Activated B cell treated with CpG ODN at 0.5 μM for 24 hours (primary cell): Measurements from ENCODE around the gene JAK1. TPM values are rescaled to one million over a fixed set of nuclear protein-coding genes. Genes with fewer than 3 reads are reported as not detected.
A peak's percentile ranks its signal among the peaks of the same experiment; 100 is the strongest.

Experiments
- ATAC-seq: fragments of 200-7000 bp; cut with Tn5 transposase; one replicate; pipeline ENCODE4 v1.10.0; 2021; ENCODE audit warnings: low read depth, mild to moderate bottlenecking, moderate library complexity
- CTCF ChIA-PET: fragments of 350-600 bp; sonication (Branson Sonifier 250); formaldehyde crosslinking; loops from one replicate; lab custom pipeline; 2021; ENCODE audit warnings: antibody characterized with exemption; lab: Charles Lee
- POLR2A ChIA-PET: fragments of 350-600 bp; sonication (Branson Sonifier 250); formaldehyde crosslinking; loops from one replicate; lab custom pipeline; 2021; ENCODE audit warnings: antibody characterized with exemption; lab: Charles Lee
- DNase-seq: peaks from one replicate; pipeline ENCODE4 v3.0.0; 2022
- H3K27ac Mint-ChIP-seq: one replicate; pipeline ENCODE4 v1.8.0; 2020; ENCODE audit warnings: mixed read lengths
- H3K27me3 Mint-ChIP-seq: one replicate; pipeline ENCODE4 v1.8.0; 2021; ENCODE audit warnings: mixed read lengths
- H3K36me3 Mint-ChIP-seq: one replicate; pipeline ENCODE4 v1.8.0; 2021; ENCODE audit warnings: low read depth, mixed read lengths
- H3K4me1 Mint-ChIP-seq: one replicate; pipeline ENCODE4 v1.8.0; 2021; ENCODE audit warnings: mixed read lengths
- H3K4me3 Mint-ChIP-seq: one replicate; pipeline ENCODE4 v1.8.0; 2020; ENCODE audit warnings: mild to moderate bottlenecking, mixed read lengths
- H3K9me3 Mint-ChIP-seq: one replicate; pipeline ENCODE4 v1.8.0; 2020; ENCODE audit warnings: mixed read lengths
- intact Hi-C: fragments of 100-400 bp; cut with micrococcal nuclease; formaldehyde crosslinking; loops from one replicate; pipeline ENCODE4 v1.15.1; 2024
- total RNA-seq: library from RNA; stranded (reverse); gene quantifications from 2 replicates; pipeline ENCODE4 v1.2.3, GENCODE V29; 2022
- TF ChIP-seq, protein P1 (sequence below): fragments of 200-600 bp; IDR thresholded peaks from one replicate; pipeline ENCODE4 v1.8.0; 2022; ENCODE audit warnings: antibody characterized with exemption, mild to moderate bottlenecking

JAK1 gene
- total RNA-seq, 1 donor from 2014 or later: 215 TPM

DNA sequence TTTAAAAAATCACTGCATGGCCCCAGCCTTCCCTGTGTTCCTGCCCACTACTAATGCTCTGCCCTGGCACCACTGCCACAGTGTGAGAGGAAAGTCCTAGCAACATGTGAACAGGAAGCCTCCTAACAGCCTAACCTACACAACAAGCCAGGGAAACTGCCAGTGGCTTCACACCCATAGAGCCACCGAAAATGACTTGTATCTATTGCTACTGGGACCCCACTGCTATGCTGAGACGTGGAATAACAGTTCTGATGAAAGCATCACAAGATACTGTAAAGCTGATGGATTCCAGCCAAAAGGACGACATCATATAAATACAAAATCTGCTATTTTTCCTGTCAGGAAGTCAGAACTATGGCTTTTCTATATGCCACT, 74.9 kb downstream of the JAK1 start:
- H3K9me3 Mint-ChIP-seq: no peaks in the 10 kb centered on the region
- H3K27ac Mint-ChIP-seq: no peak overlapping the region
- TF ChIP-seq, protein P1, sequence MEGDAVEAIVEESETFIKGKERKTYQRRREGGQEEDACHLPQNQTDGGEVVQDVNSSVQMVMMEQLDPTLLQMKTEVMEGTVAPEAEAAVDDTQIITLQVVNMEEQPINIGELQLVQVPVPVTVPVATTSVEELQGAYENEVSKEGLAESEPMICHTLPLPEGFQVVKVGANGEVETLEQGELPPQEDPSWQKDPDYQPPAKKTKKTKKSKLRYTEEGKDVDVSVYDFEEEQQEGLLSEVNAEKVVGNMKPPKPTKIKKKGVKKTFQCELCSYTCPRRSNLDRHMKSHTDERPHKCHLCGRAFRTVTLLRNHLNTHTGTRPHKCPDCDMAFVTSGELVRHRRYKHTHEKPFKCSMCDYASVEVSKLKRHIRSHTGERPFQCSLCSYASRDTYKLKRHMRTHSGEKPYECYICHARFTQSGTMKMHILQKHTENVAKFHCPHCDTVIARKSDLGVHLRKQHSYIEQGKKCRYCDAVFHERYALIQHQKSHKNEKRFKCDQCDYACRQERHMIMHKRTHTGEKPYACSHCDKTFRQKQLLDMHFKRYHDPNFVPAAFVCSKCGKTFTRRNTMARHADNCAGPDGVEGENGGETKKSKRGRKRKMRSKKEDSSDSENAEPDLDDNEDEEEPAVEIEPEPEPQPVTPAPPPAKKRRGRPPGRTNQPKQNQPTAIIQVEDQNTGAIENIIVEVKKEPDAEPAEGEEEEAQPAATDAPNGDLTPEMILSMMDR: no peak
- DNase-seq (no peak), ATAC-seq (no peak)
- ChIA-PET CTCF (no interaction called here), POLR2A (no interaction called here)
- peak overlapping the region; percentile 6 for H3K4me3 Mint-ChIP-seq
- H3K27me3 Mint-ChIP-seq: no peaks in the 10 kb centered on the region
- no peaks in the 10 kb centered on the region for H3K36me3 Mint-ChIP-seq
- intact Hi-C loops: no loop called here
- peaks cover 98% of the 10 kb centered on the region for H3K4me1 Mint-ChIP-seq

DNA sequence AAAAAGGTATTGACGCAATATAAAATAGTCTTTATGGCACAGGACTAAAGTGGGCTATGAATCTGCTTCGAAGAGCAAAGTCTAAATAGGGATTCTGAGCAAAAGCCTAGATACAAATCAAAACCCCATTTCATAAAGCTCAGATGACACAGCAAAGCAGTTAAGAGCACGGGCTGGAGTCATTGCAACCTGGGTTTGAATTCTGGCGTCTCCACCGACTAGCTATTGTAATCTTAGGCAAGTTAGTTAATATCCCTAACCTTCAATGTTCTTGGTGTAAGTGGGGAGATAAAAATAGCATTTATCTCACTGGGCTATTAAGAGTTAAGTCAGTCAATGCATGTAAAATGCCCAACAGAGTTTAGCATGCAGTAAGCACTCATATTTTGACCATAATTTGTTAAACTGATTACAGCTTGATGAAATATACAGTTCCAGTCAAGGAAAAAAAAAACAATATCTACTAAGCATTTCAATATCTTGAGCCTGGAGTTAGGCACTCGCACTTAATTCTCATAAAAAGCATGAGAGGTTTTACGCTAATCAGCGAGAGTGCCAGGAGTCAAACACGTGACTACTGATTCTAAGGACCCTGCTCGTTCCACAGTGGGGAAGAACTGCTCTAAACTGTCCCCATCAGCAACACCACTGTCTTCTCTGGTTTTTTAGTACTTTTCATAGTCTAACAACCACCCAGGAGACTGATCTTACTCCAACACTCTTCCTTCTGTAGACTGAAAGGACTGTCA, 75.5 kb downstream of the JAK1 start:
- no peaks in the 10 kb centered on the region for H3K27me3 Mint-ChIP-seq
- DNase-seq (no peak), ATAC-seq (no peak)
- TF ChIP-seq, protein P1: no peak
- ChIA-PET POLR2A (no interaction called here), CTCF (interaction anchor here (1.0 kb wide), 1 partner anchor 13 kb away, joined by 3 read pairs; no protein-coding TSS in a partner anchor)
- peaks cover 95% of the 10 kb centered on the region for H3K4me1 Mint-ChIP-seq
- intact Hi-C loops: no loop called here
- no peaks in the 10 kb centered on the region for H3K36me3 Mint-ChIP-seq
- H3K27ac Mint-ChIP-seq: no peak overlapping the region
- H3K9me3 Mint-ChIP-seq: no peaks in the 10 kb centered on the region
- H3K4me3 Mint-ChIP-seq: peak overlapping the region; percentile 2

DNA sequence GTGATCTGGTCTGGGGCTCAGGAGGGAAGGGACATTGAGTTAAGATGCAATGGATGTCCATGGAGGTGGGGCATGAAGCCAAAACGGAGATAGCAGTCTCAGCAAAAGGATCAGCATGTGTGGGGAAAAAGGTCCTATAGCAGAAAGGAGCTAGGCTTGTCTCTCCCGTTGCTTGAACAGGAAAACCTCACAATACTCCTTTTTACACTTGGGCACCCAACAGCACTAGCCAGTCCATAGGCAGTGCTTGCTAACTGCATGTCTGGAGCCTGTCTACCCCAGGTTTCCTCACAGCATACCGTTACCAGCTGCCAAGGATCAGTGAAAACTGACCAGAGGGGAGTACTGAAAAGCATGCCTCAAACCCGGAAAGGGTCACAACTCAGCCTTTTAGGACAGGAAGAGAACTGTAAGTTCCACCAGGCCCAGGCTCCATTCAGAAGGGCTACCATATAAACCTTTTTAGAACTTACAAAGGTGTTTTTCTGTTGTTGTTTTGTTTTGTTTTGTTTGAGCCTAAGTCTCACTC, 78.6 kb downstream of the JAK1 start:
- TF ChIP-seq, protein P1: no peak
- Mint-ChIP-seq H3K4me3 (no peak overlapping the region), H3K36me3 (peaks cover 28% of the 10 kb centered on the region), H3K9me3 (no peaks in the 10 kb centered on the region), H3K27ac (peak overlapping the region; percentile 26), H3K4me1 (peaks cover 81% of the 10 kb centered on the region), H3K27me3 (no peaks in the 10 kb centered on the region)
- intact Hi-C loops: no loop called here
- ChIA-PET CTCF (no interaction called here), POLR2A (interaction anchor here (0.8 kb wide), 1 partner anchor 23 kb away, joined by 3 read pairs; no protein-coding TSS in a partner anchor)
- DNase-seq: no peak
- no peak for ATAC-seq

DNA sequence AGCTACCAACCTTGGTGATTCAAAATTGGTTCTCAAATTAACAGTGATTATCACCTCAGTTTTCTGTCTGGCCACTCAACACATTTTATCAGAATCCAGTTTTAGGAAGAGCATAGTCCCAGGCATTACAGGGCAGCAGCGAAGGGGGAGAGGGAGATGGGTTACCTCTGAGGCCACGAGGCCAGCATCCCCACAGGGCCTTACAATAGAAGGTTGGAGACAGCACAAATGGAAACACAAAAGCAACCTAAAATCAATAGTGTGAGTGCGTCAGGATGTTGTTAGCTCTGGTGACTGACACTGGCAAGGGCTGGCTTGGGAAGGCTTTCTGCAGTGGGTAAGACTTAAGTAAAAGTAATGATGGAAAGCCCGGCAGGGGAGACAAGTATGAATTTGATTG, 79.5 kb downstream of the JAK1 start:
- no peak for DNase-seq
- TF ChIP-seq, protein P1: no peak
- ChIA-PET POLR2A (interaction anchor here (0.8 kb wide), 1 partner anchor 22 kb away, joined by 3 read pairs; no protein-coding TSS in a partner anchor), CTCF (no interaction called here)
- Mint-ChIP-seq H3K27ac (no peak overlapping the region), H3K4me3 (no peak overlapping the region), H3K4me1 (peaks cover 79% of the 10 kb centered on the region), H3K27me3 (no peaks in the 10 kb centered on the region), H3K9me3 (no peaks in the 10 kb centered on the region), H3K36me3 (peaks cover 37% of the 10 kb centered on the region)
- no peak for ATAC-seq
- intact Hi-C loops: no loop called here

DNA sequence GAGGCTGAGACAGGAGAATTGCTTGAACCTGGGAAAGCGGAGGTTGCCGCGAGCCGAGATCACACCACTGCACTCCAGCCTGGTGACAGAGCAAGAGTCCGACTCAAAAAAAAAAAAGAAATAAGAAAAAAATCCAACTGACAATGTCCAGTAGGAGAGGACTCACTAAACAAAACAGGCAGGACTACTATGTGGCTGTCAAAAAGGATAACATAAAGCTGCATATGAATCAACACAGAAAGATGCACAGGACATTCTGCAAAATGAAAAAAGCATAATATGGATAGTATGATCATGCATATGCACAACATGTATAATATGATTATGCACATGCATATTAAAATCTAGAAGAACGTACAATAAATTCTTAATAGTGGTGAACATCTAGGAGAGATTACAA, 80.7 kb downstream of the JAK1 start:
- Mint-ChIP-seq H3K4me3 (no peak overlapping the region), H3K27ac (no peak overlapping the region), H3K27me3 (no peaks in the 10 kb centered on the region), H3K36me3 (peaks cover 45% of the 10 kb centered on the region), H3K4me1 (peaks cover 71% of the 10 kb centered on the region), H3K9me3 (no peaks in the 10 kb centered on the region)
- intact Hi-C loops: no loop called here
- no peak for DNase-seq
- no peak for ATAC-seq
- ChIA-PET CTCF (no interaction called here), POLR2A (interaction anchor here (0.7 kb wide), 1 partner anchor 303 kb away, joined by 3 read pairs; no protein-coding TSS in a partner anchor)
- TF ChIP-seq, protein P1: no peak
